ENCODE data around the gene BSG.
A peak's percentile ranks its signal among the peaks of the same experiment; 100 is the strongest.
"Not testable (repeated sequence)": the region's sequence is repeated elsewhere in the genome, so short reads cannot be mapped to it uniquely, and the experiment has no call there.

BSG gene

GRCh38 chr19:572743-573518 is 535 bp downstream of the BSG start:
- DNase-seq (ENCODE audit: low read depth, low spot score) = peak; percentile 60

GRCh38 chr19:573519-573825 is 1.1 kb downstream of the BSG start:
- DNase-seq (ENCODE audit: low read depth, low spot score) = no peak

- DNase-seq (ENCODE audit: low read depth, low spot score) = peak; percentile 68
Observed at GRCh38 chr19:574658-575526, 2.5 kb downstream of the BSG start.

GRCh38 chr19:575527-576506 is 3.4 kb downstream of the BSG start:
- DNase-seq (ENCODE audit: low read depth, low spot score) = no peak

- no peak for DNase-seq (ENCODE audit: low read depth, low spot score)
Observed at GRCh38 chr19:576768-577438, 4.5 kb downstream of the BSG start.

GRCh38 chr19:577439-578392 is 5.3 kb downstream of the BSG start:
- DNase-seq (ENCODE audit: low read depth, low spot score) = no peak

GRCh38 chr19:579111-579841 is 6.9 kb downstream of the BSG start:
- DNase-seq (ENCODE audit: low read depth, low spot score) = no peak

GRCh38 chr19:579842-580155 is 7.4 kb downstream of the BSG start:
- DNase-seq (ENCODE audit: low read depth, low spot score) = no peak

GRCh38 chr19:580274-580835 is 8.0 kb downstream of the BSG start:
- DNase-seq (ENCODE audit: low read depth, low spot score) = no peak

GRCh38 chr19:581399-582111 is 9.2 kb downstream of the BSG start:
- no peak for DNase-seq (ENCODE audit: low read depth, low spot score)

- DNase-seq (ENCODE audit: low read depth, low spot score) = no peak
Observed at GRCh38 chr19:582497-583197, 10.3 kb downstream of the BSG start.

GRCh38 chr19:583198-583967 is 11.0 kb downstream of the BSG start:
- DNase-seq (ENCODE audit: low read depth, low spot score) = no peak

GRCh38 chr19:583968-584239 is 11.5 kb downstream of the BSG start:
- DNase-seq (ENCODE audit: low read depth, low spot score) = no peak

GRCh38 chr19:584240-585001 is 12.0 kb downstream of the BSG start:
- DNase-seq (ENCODE audit: low read depth, low spot score) = peak; percentile 82

GRCh38 chr19:585146-585545 is 12.8 kb downstream of the BSG start:
- not testable (repeated sequence) for DNase-seq (ENCODE audit: low read depth, low spot score)

- DNase-seq (ENCODE audit: low read depth, low spot score) = no peak
Observed at GRCh38 chr19:585551-586110, 13.2 kb downstream of the BSG start.
